HL-60/S4 treated with phorbol 12-myristate 13-acetate at 8.2 ng/mL for 4 days and 3 days (cell line): Measurements from ENCODE around the gene STK16.
"Not testable (repeated sequence)": the region's sequence is repeated elsewhere in the genome, so short reads cannot be mapped to it uniquely, and the experiment has no call there.

Source experiments
- in situ Hi-C: fragments of 300-500 bp; cut with MboI; formaldehyde crosslinking; loops from 2 replicates; pipeline ENCODE4 v1.15.0; 2022; ENCODE audit warnings: low sequenced_read_pairs

Gene STK16

DNA sequence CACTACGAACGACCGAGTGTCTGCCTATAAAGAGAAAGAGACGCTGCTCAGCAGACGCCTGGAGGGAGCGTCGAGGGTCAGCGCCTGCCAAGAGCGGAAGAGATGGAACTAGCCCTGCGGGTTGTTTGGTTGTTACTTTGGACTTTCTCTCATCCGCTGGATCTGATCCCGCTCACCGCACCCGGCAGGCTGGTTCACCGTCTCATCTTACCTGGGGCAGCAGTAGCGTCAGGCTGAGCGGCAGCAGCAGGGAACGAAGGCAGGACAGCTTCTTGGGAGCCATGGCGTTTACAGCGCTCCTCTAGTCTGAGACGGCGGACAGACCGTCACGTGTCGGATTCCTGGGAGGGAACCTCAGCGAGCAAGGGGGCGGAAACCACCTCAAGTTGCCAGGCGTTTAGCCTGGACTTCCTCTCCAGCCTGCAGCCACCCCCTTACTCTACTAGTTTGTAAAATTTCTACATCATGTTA, 2.0 kb upstream of the STK16 start:
- in situ Hi-C loops = no loop called here

DNA sequence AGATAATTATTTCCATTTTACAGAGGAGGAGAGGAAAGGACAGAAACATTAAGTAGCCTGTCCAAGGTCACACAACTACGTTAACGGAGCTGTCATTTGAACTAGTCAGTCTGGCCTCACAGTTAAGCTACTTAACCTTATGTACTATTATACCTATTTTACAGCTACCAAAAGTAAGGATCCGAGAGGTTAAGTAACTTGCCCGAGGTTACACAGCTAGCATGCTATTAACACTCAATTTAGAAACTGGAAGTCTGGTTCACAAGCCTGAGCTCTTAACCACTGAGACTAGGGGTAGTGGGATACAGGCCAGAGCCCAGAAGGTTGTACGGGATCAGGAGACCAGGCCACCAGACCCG, 511 bp upstream of the STK16 start:
- in situ Hi-C loops = no loop called here

DNA sequence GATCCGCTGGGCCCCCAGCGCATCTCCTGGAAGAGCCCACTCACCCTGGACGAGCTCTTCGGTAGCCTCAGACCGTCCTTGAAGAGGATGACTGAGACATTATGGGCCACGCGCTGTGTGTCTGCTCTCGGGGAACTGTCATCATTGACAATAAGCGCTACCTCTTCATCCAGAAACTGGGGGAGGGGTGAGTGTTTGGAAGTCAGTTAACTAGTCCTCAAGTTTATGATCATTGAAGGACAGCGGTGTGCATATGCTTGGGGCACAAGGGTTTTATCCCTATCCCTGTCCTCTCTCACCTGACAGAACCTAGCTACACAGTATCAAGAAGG, 586 bp downstream of the STK16 start:
- in situ Hi-C loops = no loop called here

DNA sequence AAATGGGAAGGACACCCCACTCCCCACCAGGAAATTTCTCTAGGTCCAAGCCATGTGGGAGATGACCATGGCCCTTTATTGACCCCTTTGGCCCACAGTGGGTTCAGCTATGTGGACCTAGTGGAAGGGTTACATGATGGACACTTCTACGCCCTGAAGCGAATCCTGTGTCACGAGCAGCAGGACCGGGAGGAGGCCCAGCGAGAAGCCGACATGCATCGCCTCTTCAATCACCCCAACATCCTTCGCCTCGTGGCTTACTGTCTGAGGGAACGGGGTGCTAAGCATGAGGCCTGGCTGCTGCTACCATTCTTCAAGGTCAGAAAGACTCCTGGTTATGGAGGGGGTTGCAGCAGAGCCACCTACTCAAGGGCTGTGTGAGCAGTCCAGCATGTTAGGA, 1.3 kb downstream of the STK16 start:
- in situ Hi-C loops = no loop called here

DNA sequence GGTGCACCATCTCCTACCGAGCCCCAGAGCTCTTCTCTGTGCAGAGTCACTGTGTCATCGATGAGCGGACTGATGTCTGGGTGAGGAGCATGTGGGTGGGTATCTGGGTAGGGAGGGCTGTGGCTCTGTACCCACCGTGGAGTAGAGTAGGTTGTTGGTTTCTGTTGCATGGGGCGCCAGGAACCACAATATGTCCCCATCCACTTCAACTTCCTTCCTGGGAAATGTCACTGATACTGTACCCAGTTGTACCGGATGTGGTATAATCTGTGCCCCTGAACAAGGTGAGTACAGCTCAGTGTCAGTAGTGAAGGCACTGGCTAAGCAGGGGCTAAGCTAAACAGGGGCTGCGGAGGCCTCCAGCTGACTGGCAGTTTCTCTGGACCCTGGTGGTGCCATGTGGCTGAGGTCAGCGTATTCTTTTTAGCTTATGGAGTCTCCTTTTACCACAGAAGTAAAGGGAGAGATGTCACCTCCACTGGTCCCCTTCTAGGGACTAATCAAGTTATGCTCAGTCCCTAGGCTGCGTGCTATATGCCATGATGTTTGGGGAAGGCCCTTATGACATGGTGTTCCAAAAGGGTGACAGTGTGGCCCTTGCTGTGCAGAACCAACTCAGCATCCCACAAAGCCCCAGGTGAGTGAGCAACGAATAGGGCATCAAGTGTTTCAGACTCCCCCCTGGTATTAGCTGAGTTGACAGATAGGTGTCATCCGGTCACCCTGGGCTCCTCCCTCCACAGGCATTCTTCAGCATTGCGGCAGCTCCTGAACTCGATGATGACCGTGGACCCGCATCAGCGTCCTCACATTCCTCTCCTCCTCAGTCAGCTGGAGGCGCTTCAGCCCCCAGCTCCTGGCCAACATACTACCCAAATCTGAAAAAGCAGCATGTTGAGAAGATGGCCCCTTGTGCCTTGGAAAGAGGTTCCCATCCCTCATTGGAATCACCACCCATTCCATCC, 2.7 kb downstream of the STK16 start:
- in situ Hi-C loops = no loop called here

DNA sequence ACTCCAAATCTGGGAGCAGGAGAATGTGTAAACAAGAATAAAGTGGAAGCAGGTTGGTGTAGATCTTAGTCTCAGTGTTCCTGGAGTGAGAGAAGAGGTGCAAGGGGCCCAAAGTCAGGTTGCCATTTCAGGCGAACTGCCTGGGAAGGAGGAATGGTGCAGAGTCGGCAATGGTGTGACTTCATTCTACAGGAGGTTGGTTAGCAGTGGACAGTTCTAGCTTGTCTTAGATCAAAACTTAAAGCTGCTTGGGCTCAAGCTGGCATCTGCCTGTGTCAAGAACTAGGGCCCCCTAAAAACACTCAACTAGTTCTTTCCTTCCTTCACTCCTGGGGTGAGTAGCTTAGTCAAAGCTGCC, 3.5 kb downstream of the STK16 start:
- in situ Hi-C loops = no loop called here

DNA sequence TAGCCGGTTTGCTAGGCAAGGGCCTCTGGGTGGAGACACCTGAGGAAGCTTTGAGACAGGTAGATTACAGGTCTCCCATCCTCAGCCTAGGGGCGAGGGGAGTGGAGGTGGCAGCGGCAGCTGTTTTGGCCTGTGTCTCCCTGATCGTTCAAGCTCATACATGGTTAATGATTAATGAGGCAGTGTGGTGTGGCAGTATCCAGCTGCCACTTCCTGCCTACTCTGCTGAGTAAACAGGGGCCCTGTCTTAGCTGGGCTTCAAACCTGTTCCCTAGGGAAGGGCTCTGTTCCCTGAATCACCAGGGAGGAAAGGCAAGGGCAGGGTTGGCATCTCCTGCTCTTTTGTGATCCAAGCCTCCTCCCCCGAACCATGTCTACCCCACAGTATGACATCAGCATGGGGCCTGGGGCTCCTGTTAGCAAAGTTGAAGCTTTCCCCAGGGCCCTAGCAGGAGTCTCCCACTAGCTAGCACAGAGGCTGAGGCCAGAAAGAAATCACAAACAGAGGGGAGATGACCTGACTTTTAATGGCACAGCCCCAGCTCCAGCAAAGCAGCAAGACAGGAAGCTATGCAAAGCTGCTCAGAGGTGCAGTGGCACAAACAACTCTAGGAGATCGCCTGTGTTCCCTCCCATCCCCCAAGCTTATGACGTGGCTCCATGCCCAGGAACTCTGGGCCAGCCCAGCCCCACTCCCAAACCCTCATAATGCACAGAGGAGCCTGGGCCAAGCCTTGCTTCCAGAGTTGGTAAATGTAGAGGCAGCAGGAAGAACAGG, 4.1 kb downstream of the STK16 start:
- in situ Hi-C loops = no loop called here

DNA sequence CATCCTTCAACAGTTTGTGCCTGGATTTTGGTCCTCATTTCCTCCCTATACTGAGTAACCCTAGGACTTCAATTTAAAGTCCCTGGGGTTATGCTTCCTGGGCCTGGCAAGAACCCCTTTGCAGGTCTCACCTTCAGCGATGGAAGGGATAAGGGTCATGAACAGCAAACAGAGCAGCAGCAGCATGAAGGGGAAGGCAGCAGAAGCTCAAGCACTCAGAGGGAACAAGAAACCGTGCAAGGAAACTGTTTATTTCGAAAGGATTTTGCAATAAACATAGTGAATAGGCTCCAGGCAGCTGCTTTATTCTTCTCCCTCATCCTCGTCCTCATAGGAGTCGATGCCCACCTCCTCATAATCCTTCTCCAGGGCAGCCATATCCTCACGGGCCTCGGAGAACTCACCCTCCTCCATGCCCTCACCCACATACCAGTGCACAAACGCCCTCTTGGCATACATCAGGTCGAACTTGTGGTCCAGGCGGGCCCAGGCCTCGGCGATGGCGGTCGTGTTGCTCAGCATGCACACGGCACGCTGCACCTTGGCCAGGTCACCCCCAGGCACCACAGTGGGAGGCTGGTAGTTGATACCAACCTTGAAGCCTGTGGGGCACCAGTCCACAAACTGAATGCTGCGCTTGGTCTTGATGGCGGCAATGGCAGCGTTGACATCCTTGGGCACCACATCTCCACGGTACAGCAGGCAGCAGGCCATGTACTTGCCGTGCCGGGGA, 4.9 kb downstream of the STK16 start:
- in situ Hi-C loops = no loop called here

DNA sequence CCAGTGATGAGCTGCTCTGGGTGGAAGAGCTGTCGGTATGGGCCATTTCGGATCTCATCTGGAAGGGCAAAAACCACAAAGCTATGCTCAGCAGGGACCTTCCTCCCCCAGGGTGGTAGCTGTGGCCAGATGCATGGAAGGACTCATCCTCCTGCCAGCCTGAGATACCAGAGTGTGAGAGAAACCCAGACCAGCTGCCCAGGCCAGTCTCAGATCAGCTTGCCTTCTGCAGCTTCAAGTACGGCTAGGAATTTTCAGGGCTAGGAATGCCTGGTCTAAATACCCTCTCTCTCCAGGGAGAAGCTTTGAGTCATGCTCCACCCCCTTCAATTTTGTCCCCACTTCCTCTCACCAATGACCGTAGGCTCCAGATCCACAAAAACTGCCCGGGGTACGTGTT, 6.4 kb downstream of the STK16 start:
- in situ Hi-C loops = no loop called here

DNA sequence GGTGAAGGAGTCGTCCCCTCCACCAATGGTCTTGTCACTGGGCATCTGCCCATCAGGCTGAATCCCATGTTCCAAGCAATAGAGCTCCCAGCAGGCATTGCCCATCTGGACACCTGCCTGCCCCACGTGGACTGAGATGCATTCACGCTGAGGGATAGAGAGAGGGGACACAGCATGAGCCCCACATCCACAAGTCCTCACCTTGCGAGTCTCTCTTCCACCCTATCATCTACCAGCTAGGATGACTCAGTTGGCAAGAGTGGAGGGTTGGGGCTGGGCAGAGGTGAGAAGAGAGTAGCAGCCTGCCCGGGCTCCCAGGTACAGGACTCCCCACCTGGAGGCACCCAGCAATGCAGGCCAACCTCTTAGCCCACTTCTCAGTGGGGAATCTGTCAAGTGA, 6.8 kb downstream of the STK16 start:
- in situ Hi-C loops = no loop called here

DNA sequence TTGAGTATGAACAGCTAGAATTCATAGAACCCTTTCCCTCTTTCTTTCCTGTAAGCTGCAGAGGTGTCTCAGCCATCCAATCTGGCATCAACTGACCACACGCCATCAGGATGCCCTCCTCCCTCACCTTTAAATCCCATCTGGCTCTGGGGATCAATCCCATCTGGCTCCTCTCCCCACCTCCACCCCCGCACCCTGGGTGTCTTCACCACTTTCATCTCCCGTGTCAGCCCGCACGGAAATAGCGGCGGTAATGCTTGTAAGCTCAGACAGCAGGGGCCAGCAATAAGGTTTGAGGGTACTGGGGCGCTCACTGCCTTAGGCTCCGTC, 7.3 kb downstream of the STK16 start:
- in situ Hi-C loops = no loop called here

DNA sequence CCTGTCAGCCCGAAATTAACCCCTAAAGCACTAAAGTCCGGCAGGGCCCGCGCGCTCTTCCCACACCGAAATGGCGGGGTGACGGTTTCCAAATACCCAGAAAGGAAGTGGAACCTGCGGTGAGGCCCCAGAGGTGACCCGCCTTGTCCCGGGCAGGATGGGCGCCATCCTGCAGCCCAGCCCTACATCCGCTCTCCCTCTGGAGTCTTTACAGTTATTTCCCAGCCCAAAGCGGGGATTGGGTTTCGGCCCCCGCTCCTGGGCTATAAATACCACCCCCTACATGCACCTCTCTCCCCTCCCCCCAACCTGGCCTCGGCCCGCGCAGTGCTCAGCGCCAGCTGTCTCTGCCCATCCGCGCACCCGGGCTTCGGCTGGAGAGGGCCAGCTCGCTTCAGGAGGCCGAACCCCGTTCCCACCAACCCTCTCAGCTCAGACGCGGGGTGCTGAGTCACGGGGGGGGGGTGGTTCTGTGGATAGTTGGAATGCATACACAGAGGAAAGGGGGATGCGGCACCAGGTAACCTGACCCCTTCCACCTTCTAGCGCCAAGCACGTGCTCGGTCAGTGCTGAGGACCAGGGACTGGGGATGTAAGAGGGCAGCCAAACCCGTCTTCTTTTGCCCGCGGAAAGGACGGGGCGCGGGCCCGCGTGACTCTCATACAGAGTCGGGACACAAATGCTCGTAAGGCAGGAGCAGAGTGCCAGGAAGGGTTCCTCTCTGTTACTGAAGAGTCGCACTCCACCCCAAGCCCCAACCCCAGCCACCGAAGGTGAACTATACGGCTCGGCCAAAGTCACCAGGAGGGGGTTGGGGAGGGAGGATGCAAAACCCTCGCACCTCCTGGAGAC, 7.8 kb downstream of the STK16 start, which contains the start of gene TUBA4B:
TUBA4B (plus strand) TSS at position 344 of the 853 bp plus-strand sequence; CDS start at position 509, 165 bp downstream.
- in situ Hi-C loops = no loop called here

DNA sequence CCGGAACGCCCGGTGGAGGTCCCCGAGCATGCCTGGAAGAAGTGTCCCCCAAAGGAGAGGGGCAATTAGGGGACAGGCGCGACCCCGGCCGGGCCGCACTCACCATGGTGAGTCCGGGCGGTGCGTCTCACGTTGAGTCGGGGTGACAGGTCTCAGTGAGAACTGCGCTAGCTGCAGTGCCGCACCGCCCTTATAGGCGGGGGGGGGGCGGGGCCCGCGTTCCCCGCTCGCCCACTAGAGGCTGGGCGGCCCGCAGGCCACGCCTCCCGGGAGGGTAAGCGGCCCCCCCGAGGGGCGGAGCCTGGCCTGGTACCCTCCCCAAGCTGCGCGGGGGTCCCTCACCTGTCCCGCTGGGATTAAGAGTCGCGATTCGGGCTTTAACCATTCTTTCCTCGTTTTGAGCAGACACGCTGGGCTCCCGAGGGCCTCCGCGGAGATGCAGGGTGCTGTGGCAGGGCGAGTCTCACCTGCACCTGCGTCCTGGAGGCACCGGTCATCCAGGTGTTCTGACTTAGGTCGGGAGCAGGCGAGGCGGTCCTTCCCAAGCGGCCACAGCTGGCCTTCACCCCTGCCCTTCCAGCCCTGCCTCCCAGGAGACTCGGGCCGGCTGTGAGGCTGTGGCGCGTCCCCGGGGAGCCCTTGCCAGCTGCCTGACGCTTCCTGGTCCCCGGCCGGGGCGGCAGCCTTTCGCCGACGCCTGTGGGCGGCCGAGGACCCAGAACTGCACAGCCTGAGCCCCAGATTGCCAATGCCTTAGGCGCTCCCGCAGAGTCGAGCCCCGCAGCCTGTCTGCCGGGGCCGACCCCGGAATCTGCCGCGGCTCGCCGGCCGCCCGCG, 8.7 kb downstream of the STK16 start, which contains the start of gene TUBA4A:
TUBA4A (minus strand) TSS at position 166 of the 837 bp plus-strand sequence; CDS start at position 106, 60 bp downstream.
- in situ Hi-C loops = no loop called here

DNA sequence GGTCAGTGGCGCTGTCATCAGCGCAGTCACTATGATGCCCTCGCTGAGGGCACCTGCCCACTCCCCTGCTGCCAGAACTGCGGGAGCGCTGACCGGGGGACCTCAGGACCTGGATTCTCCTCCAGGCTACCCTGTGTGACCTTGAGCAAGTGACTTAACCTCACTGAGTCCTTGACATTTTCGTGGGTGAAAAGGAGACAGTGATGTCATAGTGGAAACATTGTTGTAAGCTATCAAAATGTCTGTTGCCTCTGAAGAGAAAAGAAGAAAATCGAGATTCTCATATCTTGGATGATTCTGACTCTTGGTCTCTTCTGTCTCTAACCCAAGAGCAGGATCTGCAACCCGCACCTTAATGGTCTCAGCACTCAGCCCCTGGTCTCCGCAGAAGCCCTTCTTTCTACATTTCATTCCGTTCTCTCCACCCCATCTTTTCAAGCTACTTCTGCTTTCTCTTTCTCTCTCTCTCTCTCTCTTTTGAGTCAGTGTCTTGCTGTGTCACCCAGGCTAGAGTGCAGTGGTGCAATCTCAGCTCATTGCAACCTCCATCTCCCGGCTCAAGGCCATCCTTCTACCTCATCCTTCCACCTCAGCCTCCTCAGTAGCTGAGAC, 9.4 kb downstream of the STK16 start:
- in situ Hi-C loops = no loop called here

DNA sequence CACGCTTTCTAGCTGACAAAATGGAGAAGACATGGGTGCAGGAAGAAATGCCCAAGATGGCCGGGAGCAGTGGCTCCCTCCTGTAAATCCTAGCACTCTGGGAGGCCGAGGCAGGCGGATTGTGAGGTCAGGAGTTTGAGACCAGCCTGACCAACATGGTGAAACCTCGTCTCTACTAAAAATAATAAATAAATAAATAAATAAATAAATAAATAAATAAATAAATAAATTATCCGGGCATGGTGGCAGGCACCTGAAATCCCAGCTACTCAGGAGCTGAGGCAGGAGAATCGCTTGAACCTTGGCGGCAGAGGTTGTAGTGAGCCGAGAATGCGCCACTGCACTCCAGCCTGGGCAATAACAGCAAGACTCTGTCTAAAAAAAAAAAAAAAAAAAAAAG, 13.7 kb downstream of the STK16 start:
- in situ Hi-C loops = not testable (repeated sequence)

DNA sequence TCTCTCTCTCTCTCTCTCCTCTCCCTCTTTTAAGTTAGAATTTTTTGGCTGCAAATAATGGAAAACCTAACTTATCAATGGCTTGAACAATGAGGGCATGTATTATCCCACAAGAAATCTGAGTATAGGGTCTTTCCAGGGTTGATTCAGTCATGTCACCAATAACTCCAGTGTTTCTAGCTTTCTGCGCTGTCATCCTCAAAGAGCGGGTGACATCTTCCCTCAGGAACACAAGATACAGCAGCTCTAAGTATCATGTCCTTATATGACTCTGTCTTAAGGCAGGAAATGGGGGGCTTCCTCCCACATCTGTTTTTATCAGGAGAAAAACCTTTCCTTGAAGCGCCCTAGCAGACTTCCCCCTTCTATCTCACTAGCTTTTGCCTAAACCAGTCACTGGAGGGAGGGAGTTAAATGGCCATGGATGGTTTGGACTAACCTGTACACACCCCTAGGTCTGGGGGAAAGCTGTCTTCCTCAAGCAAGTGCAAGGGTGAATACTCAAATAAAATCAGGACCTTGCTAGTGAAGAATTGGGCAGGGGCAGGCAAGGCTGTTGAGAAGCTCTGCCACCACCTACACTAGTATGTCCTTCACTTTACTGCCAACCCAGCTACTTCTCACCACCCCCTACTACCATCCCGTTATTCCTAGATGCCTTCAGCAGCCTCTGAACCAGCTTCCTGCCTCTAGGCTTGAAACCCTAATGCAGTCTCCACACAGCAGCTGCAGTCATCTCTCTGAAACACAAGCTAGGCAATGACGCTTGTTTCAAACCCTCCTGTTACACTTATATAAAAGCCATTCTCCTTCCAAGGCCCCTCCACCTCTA, 16.0 kb downstream of the STK16 start:
- in situ Hi-C loops = no loop called here

DNA sequence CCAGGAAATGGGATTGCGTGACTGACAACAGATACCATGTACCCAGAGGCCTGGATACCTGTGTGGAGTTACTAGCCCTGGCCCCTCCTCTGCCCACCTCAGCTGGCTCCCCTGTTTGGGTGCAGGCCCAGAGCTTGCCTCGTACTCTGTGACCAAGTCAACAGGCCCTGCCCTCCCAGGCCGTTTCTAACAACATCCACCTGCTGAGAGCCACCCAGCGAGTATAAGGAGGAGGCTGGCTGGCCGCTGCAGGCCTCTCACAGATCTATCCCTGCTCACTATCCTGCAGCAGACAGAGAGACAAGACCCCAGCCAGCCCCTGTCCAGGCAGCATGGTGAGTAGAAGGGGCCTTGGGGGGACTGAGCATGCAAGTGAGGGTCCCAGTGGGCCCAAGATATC, 21.0 kb downstream of the STK16 start:
- in situ Hi-C loops = no loop called here

DNA sequence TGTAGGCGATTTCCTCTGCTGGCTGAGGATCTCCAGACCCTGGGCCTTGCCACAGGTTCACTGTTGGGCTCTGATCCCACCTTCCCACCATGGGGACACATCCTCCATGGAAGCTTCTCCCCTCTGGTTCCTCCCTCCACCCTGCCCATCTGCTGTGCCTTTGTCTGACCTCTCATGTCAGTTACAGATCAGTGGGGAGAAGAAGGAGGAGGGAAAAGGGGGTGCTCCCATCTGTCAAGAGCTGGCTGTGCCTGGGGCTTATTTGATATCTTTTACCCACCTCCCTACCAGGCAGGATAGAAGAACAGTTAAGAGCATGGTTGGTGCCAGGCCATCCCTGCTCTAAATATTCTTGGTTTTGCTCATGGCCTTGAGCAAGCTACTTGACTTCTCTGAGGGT, 21.6 kb downstream of the STK16 start:
- in situ Hi-C loops = no loop called here
